Nephron (organoid): ENCODE measurements around the gene MDH1B.

Experiments
- H3K27ac Mint-ChIP-seq, 3 experiments: 2 replicates each; pipeline ENCODE4 v1.8.0; 2020; ENCODE audit warnings: mixed read lengths in 3 of 3, mild to moderate bottlenecking in 2 of 3, moderate library complexity in 1 of 3
- H3K27me3 Mint-ChIP-seq: 2 replicates; pipeline ENCODE4 v1.8.0; 2021; ENCODE audit warnings: low read depth, mild to moderate bottlenecking, moderate library complexity, mixed read lengths
- H3K36me3 Mint-ChIP-seq: 2 replicates; pipeline ENCODE4 v1.8.0; 2020; ENCODE audit warnings: low read depth, mixed read lengths
- H3K4me1 Mint-ChIP-seq: 2 replicates; pipeline ENCODE4 v1.8.0; 2020; ENCODE audit warnings: mixed read lengths
- H3K4me3 Mint-ChIP-seq, 3 experiments: 2 replicates each; pipeline ENCODE4 v1.8.0; 2020; ENCODE audit warnings: mild to moderate bottlenecking in 3 of 3, mixed read lengths in 3 of 3, moderate library complexity in 2 of 3
- H3K9me3 Mint-ChIP-seq: 2 replicates; pipeline ENCODE4 v1.8.0; 2020; ENCODE audit warnings: mixed read lengths
- TF ChIP-seq, protein P1 (sequence below), 3 experiments: fragments of 200-600 bp; sonication (generic); IDR thresholded peaks; one replicate each; pipeline ENCODE4 v1.5.0; 2021; ENCODE audit warnings: antibody characterized with exemption in 3 of 3; ENCODE audit not compliant: unreplicated experiment in 3 of 3

The MDH1B gene

GRCh38 chr2:206696910-206697309 is 68.2 kb downstream of the MDH1B start:
- H3K4me3 Mint-ChIP-seq = no peak overlapping the region
- no peak overlapping the region for H3K27ac Mint-ChIP-seq
- no peaks in the 10 kb centered on the region for H3K36me3 Mint-ChIP-seq
- H3K9me3 Mint-ChIP-seq = no peaks in the 10 kb centered on the region
- TF ChIP-seq, protein P1, sequence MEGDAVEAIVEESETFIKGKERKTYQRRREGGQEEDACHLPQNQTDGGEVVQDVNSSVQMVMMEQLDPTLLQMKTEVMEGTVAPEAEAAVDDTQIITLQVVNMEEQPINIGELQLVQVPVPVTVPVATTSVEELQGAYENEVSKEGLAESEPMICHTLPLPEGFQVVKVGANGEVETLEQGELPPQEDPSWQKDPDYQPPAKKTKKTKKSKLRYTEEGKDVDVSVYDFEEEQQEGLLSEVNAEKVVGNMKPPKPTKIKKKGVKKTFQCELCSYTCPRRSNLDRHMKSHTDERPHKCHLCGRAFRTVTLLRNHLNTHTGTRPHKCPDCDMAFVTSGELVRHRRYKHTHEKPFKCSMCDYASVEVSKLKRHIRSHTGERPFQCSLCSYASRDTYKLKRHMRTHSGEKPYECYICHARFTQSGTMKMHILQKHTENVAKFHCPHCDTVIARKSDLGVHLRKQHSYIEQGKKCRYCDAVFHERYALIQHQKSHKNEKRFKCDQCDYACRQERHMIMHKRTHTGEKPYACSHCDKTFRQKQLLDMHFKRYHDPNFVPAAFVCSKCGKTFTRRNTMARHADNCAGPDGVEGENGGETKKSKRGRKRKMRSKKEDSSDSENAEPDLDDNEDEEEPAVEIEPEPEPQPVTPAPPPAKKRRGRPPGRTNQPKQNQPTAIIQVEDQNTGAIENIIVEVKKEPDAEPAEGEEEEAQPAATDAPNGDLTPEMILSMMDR (IDR thresholded peaks at IDR 0.05; ENCODE audit: unreplicated experiment in 3 of 3) = no peak
- peaks cover 8% of the 10 kb centered on the region for H3K27me3 Mint-ChIP-seq
- no peaks in the 10 kb centered on the region for H3K4me1 Mint-ChIP-seq

GRCh38 chr2:206693399-206694137 is 71.6 kb downstream of the MDH1B start:
- no peaks in the 10 kb centered on the region for H3K9me3 Mint-ChIP-seq
- H3K27me3 Mint-ChIP-seq = peaks cover 11% of the 10 kb centered on the region
- TF ChIP-seq, protein P1 (IDR thresholded peaks at IDR 0.05; ENCODE audit: unreplicated experiment in 3 of 3) = peak; percentile 62 to 68 (median 64)
- no peak overlapping the region for H3K4me3 Mint-ChIP-seq
- no peaks in the 10 kb centered on the region for H3K36me3 Mint-ChIP-seq
- no peaks in the 10 kb centered on the region for H3K4me1 Mint-ChIP-seq
- no peak overlapping the region for H3K27ac Mint-ChIP-seq

DNA sequence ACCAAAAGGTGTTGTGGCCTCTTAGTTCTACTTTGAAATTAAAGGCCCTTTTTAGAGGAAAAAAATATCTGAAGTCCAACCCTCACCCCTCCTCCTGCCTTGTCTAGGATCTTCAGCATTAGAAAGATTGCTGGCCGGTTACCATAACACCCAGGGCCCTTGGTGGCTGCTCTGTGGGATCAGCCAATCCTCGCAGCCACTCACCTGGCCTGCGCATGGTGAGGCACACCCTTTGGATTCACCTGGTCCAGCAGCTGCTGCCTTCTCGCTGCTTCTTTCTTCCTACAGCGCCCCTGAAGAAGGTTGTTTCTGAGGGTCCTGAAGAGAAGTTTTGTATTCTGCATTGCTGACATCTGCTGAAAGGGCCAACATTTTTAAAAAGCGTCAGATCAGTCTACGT is 72.2 kb downstream of the MDH1B start:
- TF ChIP-seq, protein P1 (IDR thresholded peaks at IDR 0.05; ENCODE audit: unreplicated experiment in 3 of 3) = no peak

GRCh38 chr2:206688990-206689389 is 76.1 kb downstream of the MDH1B start:
- TF ChIP-seq, protein P1 (IDR thresholded peaks at IDR 0.05; ENCODE audit: unreplicated experiment in 3 of 3) = no peak
- no peak overlapping the region for H3K4me3 Mint-ChIP-seq
- no peaks in the 10 kb centered on the region for H3K4me1 Mint-ChIP-seq
- H3K9me3 Mint-ChIP-seq = no peaks in the 10 kb centered on the region
- H3K27ac Mint-ChIP-seq = no peak overlapping the region
- no peaks in the 10 kb centered on the region for H3K36me3 Mint-ChIP-seq
- H3K27me3 Mint-ChIP-seq = peaks cover 7% of the 10 kb centered on the region

More for the DNA sequence above, 72.2 kb downstream of the MDH1B start:
- H3K27ac Mint-ChIP-seq = no peak overlapping the region
- no peaks in the 10 kb centered on the region for H3K36me3 Mint-ChIP-seq
- no peaks in the 10 kb centered on the region for H3K9me3 Mint-ChIP-seq
- peaks cover 11% of the 10 kb centered on the region for H3K27me3 Mint-ChIP-seq
- H3K4me1 Mint-ChIP-seq = no peaks in the 10 kb centered on the region
- no peak overlapping the region for H3K4me3 Mint-ChIP-seq

GRCh38 chr2:206688453-206688852 is 76.7 kb downstream of the MDH1B start:
- H3K27me3 Mint-ChIP-seq = peaks cover 10% of the 10 kb centered on the region

More at GRCh38 chr2:206688453-206688852, 76.7 kb downstream of the MDH1B start:
- H3K4me1 Mint-ChIP-seq = no peaks in the 10 kb centered on the region
- H3K9me3 Mint-ChIP-seq = no peaks in the 10 kb centered on the region
- H3K36me3 Mint-ChIP-seq = no peaks in the 10 kb centered on the region
- no peak overlapping the region for H3K27ac Mint-ChIP-seq
- TF ChIP-seq, protein P1 (IDR thresholded peaks at IDR 0.05; ENCODE audit: unreplicated experiment in 3 of 3) = no peak
- H3K4me3 Mint-ChIP-seq = no peak overlapping the region
